HG03097 (cell line): Measurements from ENCODE around the gene NUDT7.

Experiments used
- ATAC-seq: cut with Tn5 transposase; IDR thresholded peaks from one replicate; pipeline ENCODE4 v1.9.1; 2021; ENCODE audit not compliant: unreplicated experiment, low FRiP score

The NUDT7 gene

DNA sequence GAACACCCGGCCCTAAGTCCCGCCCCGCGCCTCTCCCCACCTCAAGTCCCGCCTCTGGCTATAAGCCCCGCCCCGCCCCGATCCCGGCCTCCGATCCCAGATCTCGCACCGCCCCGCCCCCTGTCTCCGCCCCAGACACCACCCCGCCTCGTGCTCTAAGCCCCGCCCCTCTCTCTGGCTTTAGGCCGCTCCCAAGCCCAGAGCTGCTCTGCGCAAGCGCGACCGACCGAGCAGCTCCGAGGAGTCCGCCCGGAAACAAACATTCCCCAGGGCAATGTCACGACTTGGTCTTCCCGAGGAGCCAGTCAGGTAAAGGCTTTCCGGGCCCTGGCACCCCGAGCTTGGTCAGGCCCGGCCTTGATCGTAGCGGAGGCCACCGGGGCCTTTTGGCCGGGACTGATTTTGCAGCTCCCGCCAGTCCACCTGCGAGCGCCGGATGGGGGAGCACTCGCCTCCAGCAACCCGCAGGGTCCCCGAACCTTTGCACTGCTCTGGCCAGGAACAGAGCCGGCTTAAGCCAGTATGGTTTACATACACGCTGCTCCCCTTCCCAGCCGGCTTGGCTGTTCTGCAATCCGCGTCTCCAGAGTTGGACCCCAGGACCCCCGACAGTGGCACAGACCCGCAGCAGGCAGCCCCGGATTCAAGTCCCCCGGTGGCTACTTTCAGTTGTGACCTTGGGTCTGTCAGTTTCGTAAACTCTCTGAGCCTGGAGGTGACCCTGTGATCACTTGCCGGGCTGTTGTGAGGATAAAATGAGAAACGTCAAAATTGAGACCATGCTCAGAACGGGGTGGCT, at the start of gene NUDT7:
Gene NUDT7, plus strand, starts transcription at position 206 of the 799 bp plus-strand sequence. Its CDS starts 69 bp downstream, at position 275.
- ATAC-seq = peak; percentile 84

DNA sequence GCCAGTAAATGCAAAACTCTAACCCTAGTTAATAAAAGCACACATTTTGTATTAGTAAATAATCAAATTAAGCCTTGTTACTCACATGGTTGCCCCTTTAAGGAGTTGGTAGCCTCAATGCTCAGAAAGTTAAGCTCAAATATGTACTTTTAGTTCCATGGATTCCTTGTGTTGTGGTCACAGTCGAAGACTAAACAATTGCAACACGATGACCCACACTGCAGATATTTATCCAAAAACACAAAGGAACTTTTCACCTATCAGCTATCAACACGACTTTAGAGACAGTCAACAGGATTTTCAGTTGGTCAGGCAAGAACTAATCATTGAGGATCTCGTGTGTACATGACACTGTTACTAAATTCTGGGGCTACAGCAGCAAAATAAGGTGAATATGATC, 47.4 kb upstream of the NUDT7 start:
- no peak for ATAC-seq

DNA sequence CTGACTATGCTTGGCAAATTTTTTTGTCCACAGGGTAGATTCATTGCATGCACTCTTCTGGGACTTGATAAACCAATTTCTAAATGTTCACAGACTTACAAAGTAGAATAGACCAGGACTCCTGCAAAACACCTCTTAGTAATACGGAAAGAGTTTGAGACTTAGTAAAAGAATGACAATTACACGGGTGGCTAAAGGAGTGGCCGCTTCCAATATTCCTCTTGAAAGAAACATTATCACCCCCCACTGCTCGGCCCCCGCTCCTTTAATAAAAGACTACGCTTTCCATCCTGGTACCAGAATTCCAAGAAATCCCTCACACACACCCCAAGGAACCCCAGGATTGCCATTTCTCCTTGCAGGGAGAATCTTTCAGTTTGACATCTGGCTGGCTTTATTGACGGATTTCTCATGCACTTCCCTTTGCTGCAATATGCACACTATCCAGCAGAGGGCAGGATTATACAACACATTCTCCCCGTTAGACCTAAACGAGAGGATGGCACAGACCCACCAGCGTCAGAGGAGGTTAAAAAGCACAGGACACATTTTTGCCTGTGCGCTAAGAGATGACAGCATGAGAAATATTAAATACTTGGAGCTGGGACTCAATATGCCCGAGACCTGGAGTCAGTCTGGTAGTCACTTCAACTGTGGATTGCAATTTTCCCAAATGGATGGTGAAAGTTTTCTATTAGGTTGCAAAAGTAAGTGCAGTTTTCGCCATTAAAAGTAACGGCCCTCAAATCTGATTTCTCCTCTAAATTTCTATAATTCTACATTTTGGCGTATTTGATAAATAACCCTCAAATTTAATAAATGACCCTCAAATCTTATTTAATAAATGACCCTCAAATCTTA, 46.6 kb upstream of the NUDT7 start:
- peak; percentile 57 for ATAC-seq

DNA sequence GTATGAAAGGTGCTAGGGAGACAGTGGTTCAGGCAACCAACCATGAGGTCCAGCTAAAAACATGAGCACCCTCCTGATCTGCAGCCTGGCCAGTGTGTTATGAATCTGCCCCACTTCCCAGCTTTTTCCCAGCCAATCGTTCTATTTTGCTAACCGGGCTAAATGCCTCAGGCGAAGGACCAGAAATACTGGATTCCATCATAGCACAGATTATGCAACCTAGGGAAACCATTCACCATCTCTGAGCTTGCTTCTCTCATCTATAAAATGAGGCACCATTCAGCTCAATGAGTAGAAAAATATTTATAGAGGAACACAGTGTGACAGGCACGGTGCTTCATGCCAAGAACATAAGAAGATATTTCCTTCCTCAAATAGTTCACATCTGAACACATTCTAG, 45.2 kb upstream of the NUDT7 start:
- ATAC-seq = no peak

DNA sequence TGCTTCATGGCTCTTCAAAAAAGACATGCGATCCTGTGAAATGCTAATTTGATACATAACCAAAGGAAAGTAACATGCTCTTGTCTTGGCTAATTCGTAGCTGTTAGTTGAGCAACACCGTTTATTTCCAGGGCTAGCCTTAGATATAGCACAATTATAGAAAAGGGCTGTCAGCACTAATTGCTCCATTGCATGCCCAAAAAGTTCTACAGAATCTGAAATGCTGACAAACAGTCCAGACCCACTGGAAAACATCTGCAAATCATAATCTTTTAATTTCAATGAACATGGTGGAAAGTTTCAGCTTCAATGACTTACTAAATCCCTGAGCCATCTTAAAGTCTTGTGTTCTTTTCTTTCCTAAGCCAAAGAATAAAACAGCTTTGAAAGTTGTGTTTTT, 42.9 kb upstream of the NUDT7 start:
- no peak for ATAC-seq

DNA sequence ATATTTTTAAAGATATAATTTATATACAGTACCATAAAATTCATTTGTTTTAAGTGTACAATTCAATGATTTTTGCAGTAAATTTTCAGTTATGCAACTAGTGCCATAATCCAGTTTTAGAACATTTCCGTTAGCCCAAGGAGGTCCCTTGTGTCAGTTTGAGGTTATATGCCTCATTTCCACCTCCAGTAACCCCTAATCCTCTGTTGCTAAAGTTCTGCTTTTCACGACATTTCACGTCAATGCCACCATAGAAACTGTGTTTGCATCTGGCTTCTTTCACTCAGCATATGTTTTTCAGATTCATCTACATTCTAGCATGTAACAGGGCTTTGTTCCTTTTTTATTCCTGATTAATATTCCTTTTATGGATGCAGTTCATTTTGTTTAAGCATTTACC, 42.4 kb upstream of the NUDT7 start:
- no peak for ATAC-seq

DNA sequence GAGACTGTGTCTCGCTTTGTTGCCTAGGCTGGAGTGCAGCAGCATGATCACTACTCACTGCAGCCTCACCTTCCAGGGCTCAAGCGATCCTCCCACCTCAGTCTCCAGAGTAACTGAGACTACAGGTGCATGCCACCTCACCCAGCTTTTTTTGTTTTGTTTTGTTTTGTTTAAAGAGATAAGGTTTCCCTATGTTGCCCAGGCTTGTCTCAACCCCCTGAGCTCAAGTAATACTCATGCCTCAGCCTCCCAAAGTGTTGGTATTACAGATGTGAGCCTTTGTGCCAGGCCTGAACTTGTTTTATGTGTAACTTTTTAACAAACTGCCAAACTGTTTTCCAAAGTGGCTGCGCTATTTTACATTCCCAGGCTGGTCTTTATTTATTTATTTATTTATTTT, 41.8 kb upstream of the NUDT7 start:
- no peak for ATAC-seq

DNA sequence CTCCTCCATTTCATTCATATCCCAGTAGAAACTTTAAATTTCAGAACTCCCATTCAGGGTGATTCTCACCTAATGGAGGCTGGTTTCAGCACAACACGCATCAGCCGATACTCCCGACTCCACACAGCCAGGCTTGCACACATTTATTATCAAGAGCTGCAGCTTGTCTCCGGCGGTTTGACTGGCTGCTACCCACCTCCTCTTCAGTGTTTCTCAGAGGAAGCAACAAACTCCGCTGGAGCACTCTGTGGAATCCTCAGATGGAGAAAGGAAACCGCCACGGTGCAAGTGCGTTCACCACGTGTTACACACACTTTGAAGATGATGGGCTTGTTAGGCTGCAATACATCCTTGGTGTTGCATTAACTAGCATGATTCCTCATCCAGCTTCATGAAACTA, 39.7 kb upstream of the NUDT7 start:
- no peak for ATAC-seq

DNA sequence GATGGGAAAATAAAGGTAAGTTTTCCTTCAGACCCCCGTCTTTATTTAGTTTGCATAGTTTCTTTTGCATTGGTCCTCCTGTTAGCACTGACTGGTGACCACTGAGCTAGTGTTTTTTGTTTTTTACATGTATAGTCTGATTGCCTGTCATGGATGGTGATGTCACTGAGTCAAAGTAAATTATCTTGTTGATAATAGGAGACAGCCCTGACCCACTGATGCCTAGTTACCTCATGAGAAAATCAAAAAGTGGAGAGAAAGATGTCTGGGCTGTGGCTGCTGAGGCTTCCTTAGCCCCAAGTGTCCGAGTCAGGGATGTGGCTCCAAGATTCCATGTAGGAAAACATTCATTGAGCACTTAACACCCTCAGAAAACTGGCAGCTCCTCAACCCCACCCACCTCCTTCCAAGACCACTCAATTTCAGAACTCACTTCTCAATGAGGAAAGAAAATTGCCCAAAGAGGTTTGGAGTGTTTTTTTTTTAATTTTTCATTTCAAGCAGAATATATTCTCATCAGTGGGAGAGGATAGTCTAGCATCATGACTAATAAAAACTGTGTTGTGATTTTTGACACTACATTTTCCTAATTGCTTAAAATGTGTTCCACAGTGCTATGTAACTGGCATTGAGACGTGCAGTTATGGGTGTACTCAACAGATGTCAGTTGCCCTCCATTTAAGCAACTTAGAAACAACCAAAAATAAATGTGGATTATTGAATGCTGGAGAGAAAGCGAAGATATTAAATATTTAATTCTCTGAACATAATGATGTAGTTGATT, 38.7 kb upstream of the NUDT7 start:
- ATAC-seq = no peak

DNA sequence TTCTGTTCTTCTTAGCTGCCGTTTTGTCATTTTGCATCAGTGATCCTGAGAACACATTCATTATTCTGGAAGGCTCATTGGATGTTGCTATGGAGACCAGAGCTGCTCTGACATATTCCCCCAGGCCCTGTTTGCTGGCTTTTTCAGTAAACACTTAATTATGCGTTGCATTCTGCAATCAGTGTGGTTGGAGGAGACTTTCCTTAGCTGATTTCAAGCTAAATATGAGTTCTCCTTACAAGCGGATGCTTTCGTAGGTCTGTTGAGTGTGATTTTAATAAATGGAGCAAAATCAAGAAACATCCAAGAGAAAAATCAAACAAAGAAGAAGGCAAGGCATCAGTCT, 38.2 kb upstream of the NUDT7 start:
- ATAC-seq = no peak

DNA sequence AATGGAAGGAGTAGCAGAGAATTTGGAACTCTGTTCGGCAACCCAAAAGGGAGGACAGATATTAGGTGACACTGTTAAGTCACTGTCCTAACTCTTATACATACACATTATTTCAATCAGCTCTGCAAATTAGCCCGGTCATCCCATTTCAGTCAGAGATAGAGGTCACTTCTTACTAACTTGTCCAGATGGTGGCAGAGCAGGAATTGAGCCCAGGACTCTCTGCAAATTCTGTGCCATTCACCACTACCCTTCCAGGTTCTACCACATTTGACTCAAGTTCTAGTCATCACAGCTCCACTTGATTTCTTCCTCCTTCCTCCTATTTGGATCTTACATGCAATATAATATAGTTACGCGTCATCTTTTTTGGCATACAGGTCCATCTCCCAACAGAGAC, 35.9 kb upstream of the NUDT7 start:
- no peak for ATAC-seq

DNA sequence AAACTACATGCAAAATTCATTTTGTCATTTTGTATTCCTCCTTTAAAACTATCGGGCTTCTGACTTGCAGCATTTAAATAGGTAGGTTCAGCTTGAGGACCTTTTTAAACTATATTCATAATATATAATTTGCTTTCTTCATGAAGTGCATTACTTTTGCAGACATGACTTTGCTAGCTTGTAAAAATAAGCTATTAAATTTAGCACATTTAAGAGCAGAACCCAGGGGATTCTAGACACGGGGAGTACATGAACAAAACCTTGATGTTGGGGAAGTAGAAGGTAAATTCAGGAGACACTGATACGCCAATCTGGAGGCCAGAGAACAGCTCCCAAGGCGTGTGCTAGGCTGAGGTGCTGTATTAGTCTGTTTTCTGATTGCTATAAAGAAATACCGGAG, 32.3 kb upstream of the NUDT7 start:
- ATAC-seq = no peak

DNA sequence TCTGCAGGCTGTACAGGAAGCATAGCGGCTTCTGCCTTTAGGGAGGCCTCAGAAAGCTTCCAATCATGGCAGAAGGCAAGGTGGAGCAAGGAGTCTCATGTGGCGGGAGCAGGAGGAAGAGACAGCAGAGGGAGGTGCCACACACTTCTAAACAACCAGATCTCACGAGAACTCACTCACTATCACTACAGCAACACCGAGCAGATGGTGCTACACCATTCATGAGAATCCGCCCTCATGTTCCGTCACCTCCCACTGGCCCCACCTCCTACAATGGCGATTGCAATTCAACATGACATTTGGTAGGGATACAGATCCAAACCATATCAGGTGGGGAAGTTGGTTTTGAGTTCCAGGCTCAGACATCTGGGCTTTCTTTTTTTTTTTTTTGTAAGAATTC, 31.9 kb upstream of the NUDT7 start:
- no peak for ATAC-seq

DNA sequence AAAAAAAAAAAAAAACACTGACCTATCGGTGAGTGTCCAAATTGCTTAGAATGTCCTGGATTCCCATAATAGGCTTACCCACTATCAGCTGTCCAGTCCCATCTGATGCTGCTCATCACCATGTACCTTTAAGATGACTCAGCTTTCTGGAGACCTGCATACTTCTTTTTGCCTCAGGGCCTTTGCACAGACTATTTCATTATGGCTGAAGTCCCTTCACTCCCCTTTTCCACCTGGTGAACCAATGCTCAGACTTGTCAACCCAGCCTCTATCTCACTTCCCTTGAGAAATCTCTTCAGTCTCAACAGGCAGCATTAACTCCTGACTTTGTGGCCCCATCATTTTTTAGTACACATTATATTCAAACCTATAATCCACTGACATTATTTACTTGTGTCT, 29.7 kb upstream of the NUDT7 start:
- ATAC-seq = no peak

DNA sequence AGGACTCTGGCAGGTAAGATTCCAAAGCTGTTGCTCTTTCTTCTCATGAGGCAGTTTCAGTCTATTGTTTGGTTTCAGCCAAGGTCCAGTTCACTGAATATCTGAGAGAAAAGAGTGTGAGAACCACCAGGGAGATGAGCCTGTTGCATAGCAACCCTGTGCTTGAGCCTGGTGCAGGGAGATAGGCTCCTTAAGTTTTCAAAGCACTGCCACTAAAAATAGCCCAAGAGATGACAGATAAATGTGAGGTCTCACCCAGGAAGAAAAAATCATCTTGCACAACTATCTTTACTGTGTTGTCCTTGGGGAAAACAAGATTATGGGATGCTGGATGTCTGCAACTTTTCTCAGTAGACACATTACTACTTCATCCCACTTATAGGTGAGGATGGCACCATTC, 26.2 kb upstream of the NUDT7 start:
- no peak for ATAC-seq

DNA sequence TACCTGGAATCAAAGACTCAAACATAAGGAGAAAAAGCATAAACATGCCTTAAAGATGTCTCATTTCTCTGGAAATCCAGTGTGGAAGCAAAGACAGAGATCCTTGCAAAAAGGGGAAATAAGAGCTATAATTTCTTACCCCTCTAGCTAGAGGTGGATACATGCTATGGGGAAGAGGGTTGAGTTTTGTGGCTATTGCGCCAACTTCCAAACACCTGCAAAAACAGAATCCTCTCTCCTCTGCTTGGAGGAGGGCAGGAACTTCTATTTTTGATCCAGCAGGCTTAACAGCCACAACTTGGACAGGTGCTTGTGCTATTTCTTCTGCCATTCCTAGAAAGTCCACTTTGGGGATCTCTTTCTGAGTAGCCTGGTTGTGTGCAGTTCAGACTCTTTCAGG, 21.5 kb upstream of the NUDT7 start:
- no peak for ATAC-seq

DNA sequence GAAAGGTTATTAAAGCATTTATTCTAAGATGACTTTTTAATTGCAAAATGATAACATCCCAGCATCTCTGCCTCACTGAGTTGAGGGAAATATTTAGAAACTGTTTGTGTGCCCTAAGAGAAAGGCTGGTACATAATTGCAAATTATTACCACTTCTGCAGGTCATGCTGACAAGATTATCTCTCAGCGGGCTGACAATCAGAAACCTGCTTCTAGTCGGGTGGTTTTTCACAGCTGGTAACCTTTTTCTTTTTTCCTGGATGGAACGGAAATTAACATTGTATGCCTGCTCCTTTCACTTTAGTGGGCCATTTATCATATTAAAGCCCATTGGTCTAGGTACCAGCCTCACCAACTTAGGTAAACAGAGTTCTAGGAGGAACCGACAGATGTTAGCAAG, 17.0 kb upstream of the NUDT7 start:
- no peak for ATAC-seq

DNA sequence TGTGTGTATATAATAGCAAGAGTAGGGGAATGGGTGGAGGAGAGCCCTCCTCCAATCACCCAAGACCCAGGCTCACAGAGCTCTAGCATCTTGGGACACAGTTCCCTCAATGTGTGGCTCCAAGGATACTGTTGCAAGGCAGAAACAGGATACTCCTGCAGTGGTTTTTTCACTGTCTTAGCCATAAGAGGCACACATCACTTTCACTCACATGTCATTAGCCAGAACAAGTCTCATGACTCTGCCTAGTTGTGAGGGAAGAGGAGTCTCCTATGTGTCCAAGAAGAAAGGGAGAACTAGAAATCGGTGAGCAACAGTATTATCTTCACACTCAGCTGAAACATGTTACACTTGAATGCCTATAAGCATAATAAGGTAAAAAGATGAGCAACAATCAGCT, 11.1 kb upstream of the NUDT7 start:
- no peak for ATAC-seq

DNA sequence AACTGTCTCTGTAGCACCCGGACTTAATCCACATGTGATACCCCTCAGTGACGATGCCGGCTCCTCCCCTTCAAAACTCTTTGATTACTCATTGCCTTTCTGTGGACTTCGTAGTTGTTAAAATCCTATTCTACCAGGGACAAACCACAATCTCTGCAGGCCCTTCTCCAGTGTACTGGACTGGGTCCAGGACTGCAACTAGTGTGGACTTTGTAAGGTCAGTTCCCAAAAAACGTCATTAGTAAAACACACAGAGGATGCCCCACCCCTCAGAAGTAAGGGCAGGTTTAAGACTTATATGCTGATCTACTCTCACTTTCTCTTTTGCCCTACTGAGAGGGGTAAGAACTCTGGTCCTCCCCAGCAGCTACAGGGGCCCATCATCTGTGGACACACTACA, 10.5 kb upstream of the NUDT7 start:
- ATAC-seq = no peak

DNA sequence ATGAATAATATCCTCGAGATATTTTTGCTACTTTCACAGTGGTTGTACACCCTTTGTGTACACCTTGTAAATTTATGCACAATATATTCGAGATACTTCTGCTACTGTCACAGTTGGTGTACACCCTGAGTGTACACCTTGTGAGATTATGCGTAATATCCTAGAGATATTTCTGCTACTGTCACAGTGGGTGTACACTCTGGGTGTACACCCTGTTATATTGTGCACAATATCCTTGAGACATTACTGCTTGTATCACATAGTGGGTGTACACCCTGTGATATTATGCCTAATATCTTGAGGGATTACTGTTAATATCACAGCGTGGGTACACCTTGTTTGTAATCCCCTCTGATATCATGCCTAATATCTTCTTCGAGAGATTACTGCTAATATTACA, 7.2 kb upstream of the NUDT7 start:
- ATAC-seq = no peak

DNA sequence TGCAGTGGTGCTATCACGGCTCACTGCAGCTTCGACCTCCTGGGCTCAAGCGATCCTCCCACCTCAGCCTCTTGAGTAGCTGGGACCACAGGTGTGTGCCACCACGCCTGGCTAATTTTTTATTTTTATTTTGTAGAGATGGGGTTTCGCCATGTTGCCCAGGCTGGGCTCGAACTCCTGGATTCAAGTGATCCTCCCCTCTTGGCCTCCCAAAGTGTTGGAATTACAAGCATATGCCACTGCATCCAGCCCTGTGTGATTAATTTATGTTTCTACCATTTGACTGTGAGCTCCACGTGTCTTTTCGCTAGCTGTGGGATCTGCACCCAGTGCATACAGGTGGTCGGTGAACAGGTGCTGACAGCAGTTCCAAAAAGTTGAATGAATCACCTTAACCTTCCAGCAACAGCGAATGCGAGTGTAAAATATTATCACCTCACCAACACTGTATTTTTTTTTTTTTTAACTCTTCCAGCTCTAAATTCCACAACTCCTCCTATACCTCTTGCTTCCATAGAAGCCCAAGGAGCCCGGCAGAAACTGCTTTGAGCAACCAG, 484 bp upstream of the NUDT7 start:
- peak; percentile 17 for ATAC-seq
